Measurements from ENCODE around the gene ZNF865.

DNA sequence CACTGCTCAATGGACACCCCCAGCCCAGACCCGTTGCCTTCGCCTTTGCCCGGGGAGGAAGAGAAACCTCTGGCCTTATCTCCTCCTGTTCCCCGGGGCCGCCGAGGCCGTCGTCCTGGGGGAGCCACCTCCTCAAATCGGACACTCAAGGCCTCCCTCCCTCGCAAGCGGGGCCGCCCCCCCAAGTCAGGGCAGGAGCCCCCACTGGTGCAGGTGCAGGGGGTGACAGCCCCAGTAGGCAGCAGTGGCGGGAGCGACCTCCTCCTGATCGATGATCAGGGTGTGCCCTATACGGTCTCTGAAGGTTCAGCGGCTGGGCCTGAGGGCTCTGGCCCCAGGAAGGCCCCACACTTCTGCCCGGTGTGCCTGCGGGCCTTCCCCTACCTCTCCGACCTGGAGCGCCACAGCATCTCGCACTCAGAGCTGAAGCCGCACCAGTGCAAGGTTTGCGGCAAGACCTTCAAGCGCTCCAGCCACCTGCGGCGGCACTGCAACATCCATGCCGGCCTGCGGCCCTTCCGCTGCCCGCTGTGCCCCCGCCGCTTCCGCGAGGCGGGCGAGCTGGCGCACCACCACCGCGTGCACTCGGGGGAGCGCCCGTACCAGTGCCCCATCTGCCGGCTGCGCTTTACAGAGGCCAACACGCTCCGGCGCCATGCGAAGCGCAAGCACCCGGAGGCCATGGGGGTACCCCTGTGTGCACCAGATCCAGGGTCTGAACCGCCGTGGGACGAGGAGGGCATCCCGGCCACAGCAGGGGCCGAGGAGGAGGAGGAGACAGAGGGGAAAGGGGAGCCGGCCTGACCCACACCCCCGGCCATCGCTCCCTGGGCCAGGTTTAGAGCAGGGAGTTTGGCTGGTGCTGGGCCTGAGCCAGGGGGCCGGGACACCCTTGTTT lies 3.1 kb upstream of the ZNF865 start:
- no peak for TF ChIP-seq ZNF121 (CRISPR knock-in tag; IDR thresholded peaks at IDR 0.05)
- no peak for TF ChIP-seq CREB1 (CRISPR knock-in tag; IDR thresholded peaks at IDR 0.05)
- no peak for TF ChIP-seq ZNF263 (CRISPR knock-in tag; IDR thresholded peaks at IDR 0.05; ENCODE audit: low read depth)
- TF ChIP-seq, protein P1, sequence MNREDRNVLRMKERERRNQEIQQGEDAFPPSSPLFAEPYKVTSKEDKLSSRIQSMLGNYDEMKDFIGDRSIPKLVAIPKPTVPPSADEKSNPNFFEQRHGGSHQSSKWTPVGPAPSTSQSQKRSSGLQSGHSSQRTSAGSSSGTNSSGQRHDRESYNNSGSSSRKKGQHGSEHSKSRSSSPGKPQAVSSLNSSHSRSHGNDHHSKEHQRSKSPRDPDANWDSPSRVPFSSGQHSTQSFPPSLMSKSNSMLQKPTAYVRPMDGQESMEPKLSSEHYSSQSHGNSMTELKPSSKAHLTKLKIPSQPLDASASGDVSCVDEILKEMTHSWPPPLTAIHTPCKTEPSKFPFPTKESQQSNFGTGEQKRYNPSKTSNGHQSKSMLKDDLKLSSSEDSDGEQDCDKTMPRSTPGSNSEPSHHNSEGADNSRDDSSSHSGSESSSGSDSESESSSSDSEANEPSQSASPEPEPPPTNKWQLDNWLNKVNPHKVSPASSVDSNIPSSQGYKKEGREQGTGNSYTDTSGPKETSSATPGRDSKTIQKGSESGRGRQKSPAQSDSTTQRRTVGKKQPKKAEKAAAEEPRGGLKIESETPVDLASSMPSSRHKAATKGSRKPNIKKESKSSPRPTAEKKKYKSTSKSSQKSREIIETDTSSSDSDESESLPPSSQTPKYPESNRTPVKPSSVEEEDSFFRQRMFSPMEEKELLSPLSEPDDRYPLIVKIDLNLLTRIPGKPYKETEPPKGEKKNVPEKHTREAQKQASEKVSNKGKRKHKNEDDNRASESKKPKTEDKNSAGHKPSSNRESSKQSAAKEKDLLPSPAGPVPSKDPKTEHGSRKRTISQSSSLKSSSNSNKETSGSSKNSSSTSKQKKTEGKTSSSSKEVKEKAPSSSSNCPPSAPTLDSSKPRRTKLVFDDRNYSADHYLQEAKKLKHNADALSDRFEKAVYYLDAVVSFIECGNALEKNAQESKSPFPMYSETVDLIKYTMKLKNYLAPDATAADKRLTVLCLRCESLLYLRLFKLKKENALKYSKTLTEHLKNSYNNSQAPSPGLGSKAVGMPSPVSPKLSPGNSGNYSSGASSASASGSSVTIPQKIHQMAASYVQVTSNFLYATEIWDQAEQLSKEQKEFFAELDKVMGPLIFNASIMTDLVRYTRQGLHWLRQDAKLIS (CRISPR knock-in tag; IDR thresholded peaks at IDR 0.05; ENCODE audit: borderline replicate concordance) = no peak
- TF ChIP-seq, protein P2, sequence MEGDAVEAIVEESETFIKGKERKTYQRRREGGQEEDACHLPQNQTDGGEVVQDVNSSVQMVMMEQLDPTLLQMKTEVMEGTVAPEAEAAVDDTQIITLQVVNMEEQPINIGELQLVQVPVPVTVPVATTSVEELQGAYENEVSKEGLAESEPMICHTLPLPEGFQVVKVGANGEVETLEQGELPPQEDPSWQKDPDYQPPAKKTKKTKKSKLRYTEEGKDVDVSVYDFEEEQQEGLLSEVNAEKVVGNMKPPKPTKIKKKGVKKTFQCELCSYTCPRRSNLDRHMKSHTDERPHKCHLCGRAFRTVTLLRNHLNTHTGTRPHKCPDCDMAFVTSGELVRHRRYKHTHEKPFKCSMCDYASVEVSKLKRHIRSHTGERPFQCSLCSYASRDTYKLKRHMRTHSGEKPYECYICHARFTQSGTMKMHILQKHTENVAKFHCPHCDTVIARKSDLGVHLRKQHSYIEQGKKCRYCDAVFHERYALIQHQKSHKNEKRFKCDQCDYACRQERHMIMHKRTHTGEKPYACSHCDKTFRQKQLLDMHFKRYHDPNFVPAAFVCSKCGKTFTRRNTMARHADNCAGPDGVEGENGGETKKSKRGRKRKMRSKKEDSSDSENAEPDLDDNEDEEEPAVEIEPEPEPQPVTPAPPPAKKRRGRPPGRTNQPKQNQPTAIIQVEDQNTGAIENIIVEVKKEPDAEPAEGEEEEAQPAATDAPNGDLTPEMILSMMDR (IDR thresholded peaks at IDR 0.05) = no peak
- no peak for TF ChIP-seq ZNF219 (CRISPR knock-in tag; IDR thresholded peaks at IDR 0.05; ENCODE audit: borderline replicate concordance)
- TF ChIP-seq JUN (CRISPR knock-in tag; IDR thresholded peaks at IDR 0.05) = no peak
- TF ChIP-seq NFYB (CRISPR knock-in tag; conservative IDR thresholded peaks at IDR 0.05; ENCODE audit: low read depth) = no peak
